ENCODE results near the gene ZNHIT3.

The ZNHIT3 gene

DNA sequence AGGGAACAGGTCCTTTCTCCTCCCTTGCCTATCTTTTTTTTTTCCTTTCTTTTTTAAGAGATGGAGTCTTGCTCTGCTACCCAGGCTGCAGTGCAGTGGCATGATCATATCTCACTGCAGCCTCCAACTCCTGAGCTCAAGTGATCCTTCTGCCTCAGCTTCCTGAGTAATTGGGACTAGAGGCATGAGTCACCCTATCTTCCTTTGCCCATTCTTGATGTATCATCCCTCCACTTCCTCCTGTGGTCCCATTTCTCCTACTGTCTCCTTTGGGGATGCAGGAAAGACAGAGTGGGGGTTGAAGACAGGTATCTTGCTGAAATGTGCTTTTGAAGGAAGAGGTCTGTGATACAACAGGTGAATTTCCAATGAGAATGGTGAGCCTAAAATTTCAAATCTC lies 42.6 kb downstream of the ZNHIT3 start:
- TF ChIP-seq FOXP2 (optimal IDR thresholded peaks at IDR 0.05; ENCODE audit: borderline replicate concordance, extremely low read depth, extremely low read length, insufficient read depth) (no peak), TAF1 (IDR thresholded peaks at IDR 0.05; ENCODE audit: borderline replicate concordance, insufficient read depth, low read length) (no peak), POLR2AphosphoS5 (IDR thresholded peaks at IDR 0.05; ENCODE audit: low read depth, low read length) (no peak), SIN3A (IDR thresholded peaks at IDR 0.05; ENCODE audit: borderline replicate concordance, insufficient read depth, low read length) (no peak)
- TF ChIP-seq, protein P1, sequence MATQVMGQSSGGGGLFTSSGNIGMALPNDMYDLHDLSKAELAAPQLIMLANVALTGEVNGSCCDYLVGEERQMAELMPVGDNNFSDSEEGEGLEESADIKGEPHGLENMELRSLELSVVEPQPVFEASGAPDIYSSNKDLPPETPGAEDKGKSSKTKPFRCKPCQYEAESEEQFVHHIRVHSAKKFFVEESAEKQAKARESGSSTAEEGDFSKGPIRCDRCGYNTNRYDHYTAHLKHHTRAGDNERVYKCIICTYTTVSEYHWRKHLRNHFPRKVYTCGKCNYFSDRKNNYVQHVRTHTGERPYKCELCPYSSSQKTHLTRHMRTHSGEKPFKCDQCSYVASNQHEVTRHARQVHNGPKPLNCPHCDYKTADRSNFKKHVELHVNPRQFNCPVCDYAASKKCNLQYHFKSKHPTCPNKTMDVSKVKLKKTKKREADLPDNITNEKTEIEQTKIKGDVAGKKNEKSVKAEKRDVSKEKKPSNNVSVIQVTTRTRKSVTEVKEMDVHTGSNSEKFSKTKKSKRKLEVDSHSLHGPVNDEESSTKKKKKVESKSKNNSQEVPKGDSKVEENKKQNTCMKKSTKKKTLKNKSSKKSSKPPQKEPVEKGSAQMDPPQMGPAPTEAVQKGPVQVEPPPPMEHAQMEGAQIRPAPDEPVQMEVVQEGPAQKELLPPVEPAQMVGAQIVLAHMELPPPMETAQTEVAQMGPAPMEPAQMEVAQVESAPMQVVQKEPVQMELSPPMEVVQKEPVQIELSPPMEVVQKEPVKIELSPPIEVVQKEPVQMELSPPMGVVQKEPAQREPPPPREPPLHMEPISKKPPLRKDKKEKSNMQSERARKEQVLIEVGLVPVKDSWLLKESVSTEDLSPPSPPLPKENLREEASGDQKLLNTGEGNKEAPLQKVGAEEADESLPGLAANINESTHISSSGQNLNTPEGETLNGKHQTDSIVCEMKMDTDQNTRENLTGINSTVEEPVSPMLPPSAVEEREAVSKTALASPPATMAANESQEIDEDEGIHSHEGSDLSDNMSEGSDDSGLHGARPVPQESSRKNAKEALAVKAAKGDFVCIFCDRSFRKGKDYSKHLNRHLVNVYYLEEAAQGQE (IDR thresholded peaks at IDR 0.05; ENCODE audit: insufficient read depth in 1 of 2, low read depth in 2 of 2, low read length in 2 of 2): no peak

DNA sequence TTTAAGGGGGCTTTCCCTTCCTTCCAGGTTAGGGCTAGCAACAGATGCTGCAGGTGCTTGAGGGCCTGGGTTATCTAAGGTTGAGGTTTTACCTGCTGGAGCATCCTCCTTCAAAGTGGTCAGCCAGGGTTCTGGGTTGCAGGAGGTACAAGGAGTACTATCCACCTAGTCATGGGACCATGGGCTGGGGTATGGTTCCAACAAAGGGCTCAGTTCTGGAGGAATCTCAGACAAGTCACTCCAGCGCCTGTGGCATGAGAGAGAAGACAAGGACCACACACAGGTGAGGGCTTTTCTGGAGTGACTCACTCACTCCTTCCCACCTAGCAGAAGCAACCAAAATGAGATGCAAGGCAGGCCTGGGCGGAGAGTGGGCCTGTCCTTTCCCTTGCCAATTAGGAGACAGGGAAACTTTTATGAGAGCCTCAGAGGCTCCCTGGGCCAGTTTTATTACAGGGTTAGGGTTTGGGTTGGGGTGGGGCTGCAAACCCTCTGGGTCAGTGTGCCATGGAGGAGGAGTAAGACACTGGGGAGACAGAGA lies 46.0 kb downstream of the ZNHIT3 start:
- TF ChIP-seq SIN3A (IDR thresholded peaks at IDR 0.05; ENCODE audit: borderline replicate concordance, insufficient read depth, low read length) (no peak), POLR2AphosphoS5 (IDR thresholded peaks at IDR 0.05; ENCODE audit: low read depth, low read length) (no peak), TAF1 (IDR thresholded peaks at IDR 0.05; ENCODE audit: borderline replicate concordance, insufficient read depth, low read length) (no peak), FOXP2 (optimal IDR thresholded peaks at IDR 0.05; ENCODE audit: borderline replicate concordance, extremely low read depth, extremely low read length, insufficient read depth) (no peak)
- TF ChIP-seq, protein P1 (IDR thresholded peaks at IDR 0.05; ENCODE audit: insufficient read depth in 1 of 2, low read depth in 2 of 2, low read length in 2 of 2): no peak

DNA sequence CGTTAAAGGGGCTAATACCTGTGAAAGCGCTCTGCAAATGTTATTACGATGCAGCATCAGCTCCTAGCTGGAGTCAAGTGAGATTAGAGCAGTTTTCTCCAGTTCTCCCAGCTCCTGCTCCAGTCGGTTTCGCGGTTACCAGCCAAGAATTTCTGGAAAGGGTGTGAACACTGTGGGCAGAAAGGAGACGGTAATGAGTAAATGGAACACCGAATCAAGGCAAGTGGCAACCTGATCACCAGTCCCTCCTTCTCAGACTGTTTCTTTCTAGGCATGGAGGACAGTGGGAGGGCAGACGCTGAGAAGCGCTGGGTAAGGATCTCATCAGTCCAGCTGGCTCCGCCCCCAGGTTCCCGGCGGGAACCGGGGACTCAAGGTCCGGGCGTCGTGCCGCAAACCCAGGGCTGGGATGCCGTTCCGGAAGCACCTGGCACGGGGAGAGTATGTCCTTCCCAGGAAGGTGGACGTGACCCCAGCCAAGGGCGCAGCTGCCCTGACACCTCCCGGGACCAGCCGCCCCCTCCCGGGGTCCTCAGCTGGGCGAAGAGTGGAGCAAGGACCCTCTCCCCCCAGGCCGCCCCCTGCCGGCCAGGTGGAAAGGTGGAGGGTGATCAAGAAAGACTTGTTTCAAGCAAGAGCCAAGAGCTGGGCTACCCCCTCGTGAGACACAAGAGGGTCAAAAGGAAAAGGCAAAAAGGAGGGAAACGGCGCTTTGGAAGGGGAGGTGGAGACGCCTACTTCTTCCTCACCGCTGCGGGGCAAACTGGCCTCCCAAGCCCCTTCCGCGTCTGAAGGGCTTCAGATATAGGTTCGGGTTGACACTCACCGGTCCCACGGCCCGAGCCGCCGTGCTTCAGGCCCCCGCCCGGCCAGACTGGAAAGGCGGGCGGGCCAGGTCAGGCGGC lies 47.7 kb downstream of the ZNHIT3 start:
- TF ChIP-seq, protein P1 (IDR thresholded peaks at IDR 0.05; ENCODE audit: insufficient read depth in 1 of 2, low read depth in 2 of 2, low read length in 2 of 2): 0 out of 4 replicates have a peak, but pooled peaks of 1 of the 2 experiments have one; percentile 2
- TF ChIP-seq POLR2AphosphoS5 (IDR thresholded peaks at IDR 0.05; ENCODE audit: low read depth, low read length) (peak; percentile 2; the same call in 1 of the 2 replicates), SIN3A (IDR thresholded peaks at IDR 0.05; ENCODE audit: borderline replicate concordance, insufficient read depth, low read length) (no peak), FOXP2 (optimal IDR thresholded peaks at IDR 0.05; ENCODE audit: borderline replicate concordance, extremely low read depth, extremely low read length, insufficient read depth) (no peak), TAF1 (IDR thresholded peaks at IDR 0.05; ENCODE audit: borderline replicate concordance, insufficient read depth, low read length) (no peak; the same call in 1 of the 2 replicates)

DNA sequence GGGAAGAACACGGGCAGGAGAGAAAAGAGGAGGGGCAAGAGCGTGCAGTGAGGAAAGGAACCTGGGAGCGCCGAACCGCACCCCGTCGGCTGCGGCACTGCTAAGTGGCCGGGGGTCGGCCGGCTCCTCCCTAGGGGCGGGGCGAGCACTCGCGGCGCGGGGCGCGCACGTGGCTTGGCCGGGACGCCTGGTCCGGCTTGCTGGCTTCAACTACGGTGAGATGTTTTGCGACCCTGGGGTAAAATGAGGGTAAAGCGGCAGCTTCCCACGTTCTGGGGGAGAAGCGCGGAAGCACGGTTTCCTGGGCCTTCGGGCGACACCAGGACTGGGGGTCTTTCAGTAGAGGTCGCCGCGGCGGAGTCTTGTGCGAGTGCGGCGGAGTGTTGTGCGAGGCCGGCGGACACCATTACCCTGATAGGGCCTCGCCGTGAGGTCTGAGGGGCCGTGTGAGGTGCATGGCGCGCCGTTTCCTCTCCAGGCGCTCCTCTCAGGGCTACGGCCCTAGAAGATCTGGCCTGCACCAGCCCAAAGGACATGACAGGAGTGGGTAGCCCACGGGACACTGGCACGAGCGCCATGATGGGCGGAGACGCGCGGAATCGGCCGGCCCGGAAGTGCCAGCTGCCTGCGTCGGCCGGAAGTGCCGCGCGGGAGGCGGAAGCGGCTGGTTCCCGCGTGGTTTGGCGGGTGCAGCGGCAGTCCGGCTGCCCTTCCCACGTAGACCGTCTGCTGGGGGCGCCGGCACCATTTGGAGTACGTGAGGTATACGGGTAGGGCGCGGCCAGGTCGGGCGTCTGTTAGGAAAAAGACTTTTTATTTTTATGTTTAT lies 48.6 kb downstream of the ZNHIT3 start, which contains the start of the genes MYO19 and PIGW:
TSS of gene MYO19 (minus strand) at position 29 of the 829 bp plus-strand sequence. CDS start 2,330 bp downstream, outside the sequence.
TSS of gene PIGW (plus strand) at position 148 of the 829 bp plus-strand sequence. CDS start 2,115 bp downstream, outside the sequence.
- peak; percentile 88 for TF ChIP-seq POLR2AphosphoS5 (IDR thresholded peaks at IDR 0.05; ENCODE audit: low read depth, low read length)
- TF ChIP-seq, protein P1 (IDR thresholded peaks at IDR 0.05; ENCODE audit: insufficient read depth in 1 of 2, low read depth in 2 of 2, low read length in 2 of 2): peak in 1 of 2 experiments; percentile 17; a peak in 1 of 4 replicates
- TF ChIP-seq FOXP2 (optimal IDR thresholded peaks at IDR 0.05; ENCODE audit: borderline replicate concordance, extremely low read depth, extremely low read length, insufficient read depth): peak; percentile 86
- TF ChIP-seq TAF1 (IDR thresholded peaks at IDR 0.05; ENCODE audit: borderline replicate concordance, insufficient read depth, low read length): peak; percentile 86; the same call in 1 of the 2 replicates
- peak; percentile 84; the same call in 1 of the 2 replicates for TF ChIP-seq SIN3A (IDR thresholded peaks at IDR 0.05; ENCODE audit: borderline replicate concordance, insufficient read depth, low read length)
